Brain microvascular endothelial cell (primary cell): Measurements from ENCODE around the gene ITGAD.

ENCODE experiments used
- DNase-seq: peaks from one replicate; pipeline ENCODE4 v3.0.0-alpha.2; 2020
- H3K27ac ChIP-seq: fragments of 250-450 bp; sonication (Bioruptor Pico); 2 replicates; pipeline ENCODE4 v1.5.1; 2020; ENCODE audit warnings: mild to moderate bottlenecking, moderate library complexity
- H3K27me3 ChIP-seq: fragments of 250-450 bp; sonication (Bioruptor Pico); replicated peaks from 2 replicates; pipeline ENCODE4 v1.5.1; 2020; ENCODE audit warnings: mild to moderate bottlenecking
- H3K36me3 ChIP-seq: fragments of 250-450 bp; sonication (Bioruptor Pico); replicated peaks from 2 replicates; pipeline ENCODE4 v1.5.1; 2020; ENCODE audit warnings: mild to moderate bottlenecking
- H3K4me3 ChIP-seq: 2 replicates; pipeline ENCODE4 v1.5.1; 2011; ENCODE audit warnings: low read depth, mild to moderate bottlenecking, control low read depth, low read length, moderate library complexity
- CTCF ChIP-seq: IDR thresholded peaks from 2 replicates; pipeline ENCODE4 v1.5.1; 2011; ENCODE audit warnings: low read depth, mild to moderate bottlenecking, moderate library complexity, low read length, control low read depth, inconsistent platforms; ENCODE audit errors: missing control alignments
- in situ Hi-C: cut with HindIII; loops from 2 replicates; pipeline ENCODE4 v1.10.0; 2017; ENCODE audit warnings: low sequenced_read_pairs, low pct_ligation_motif_present

The ITGAD gene

GRCh38 chr16:31385680-31386079, 7.5 kb upstream of the ITGAD start:
- in situ Hi-C loops, result no loop called here

GRCh38 chr16:31386157-31386984, 6.8 kb upstream of the ITGAD start:
- Histone ChIP-seq H3K27ac (no peak overlapping the region), H3K36me3 (no peaks in the 10 kb centered on the region), H3K4me3 (no peak overlapping the region), H3K27me3 (no peaks in the 10 kb centered on the region)
- in situ Hi-C loops, result no loop called here
- peak; percentile 42 for DNase-seq
- no peak for TF ChIP-seq CTCF

More at GRCh38 chr16:31385680-31386079, 7.5 kb upstream of the ITGAD start:
- DNase-seq, result no peak
- no peak for TF ChIP-seq CTCF
- Histone ChIP-seq H3K4me3 (no peak overlapping the region), H3K27ac (no peak overlapping the region), H3K27me3 (no peaks in the 10 kb centered on the region), H3K36me3 (no peaks in the 10 kb centered on the region)

GRCh38 chr16:31388535-31388934, 4.6 kb upstream of the ITGAD start:
- no peak for DNase-seq
- in situ Hi-C loops, result no loop called here
- no peak for TF ChIP-seq CTCF

GRCh38 chr16:31390504-31391041, 2.6 kb upstream of the ITGAD start:
- Histone ChIP-seq H3K4me3 (no peak overlapping the region), H3K36me3 (no peaks in the 10 kb centered on the region), H3K27ac (no peak overlapping the region), H3K27me3 (no peaks in the 10 kb centered on the region)
- no peak for DNase-seq
- no peak for TF ChIP-seq CTCF
- in situ Hi-C loops, result no loop called here

More at GRCh38 chr16:31388535-31388934, 4.6 kb upstream of the ITGAD start:
- H3K36me3 ChIP-seq, result no peaks in the 10 kb centered on the region
- no peaks in the 10 kb centered on the region for H3K27me3 ChIP-seq
- no peak overlapping the region for H3K4me3 ChIP-seq
- no peak overlapping the region for H3K27ac ChIP-seq

GRCh38 chr16:31395647-31396046, 2.5 kb downstream of the ITGAD start:
- no peak for TF ChIP-seq CTCF
- Histone ChIP-seq H3K27ac (no peak overlapping the region), H3K27me3 (no peaks in the 10 kb centered on the region), H3K36me3 (no peaks in the 10 kb centered on the region), H3K4me3 (no peak overlapping the region)
- in situ Hi-C loops, result no loop called here
- no peak for DNase-seq
